Astrocyte (in vitro differentiated cells and primary cell): ENCODE results near the gene MALAT1. TPM values are rescaled to one million over a fixed set of nuclear protein-coding genes. Genes with fewer than 3 reads are reported as not detected.
A peak's percentile ranks its signal among the peaks of the same experiment; 100 is the strongest.

Experiments
- DNase-seq: peaks from one replicate; pipeline ENCODE4 v3.0.0-alpha.2; 2010; ENCODE audit warnings: low read depth
- FAIRE-seq: peaks from 2 replicates; lab custom pipeline; 2011; peaks lifted over from hg19 to GRCh38; lab: Jason Lieb, UNC
- H2AFZ ChIP-seq: 2 replicates; pipeline ENCODE4 v1.6.0; 2012; ENCODE audit warnings: low read depth, low read length, inconsistent platforms
- H3K27ac ChIP-seq: 2 replicates; pipeline ENCODE4 v1.5.1; 2011; ENCODE audit warnings: low read depth, low read length, inconsistent platforms
- H3K27me3 ChIP-seq: 2 replicates; pipeline ENCODE4 v1.6.0; 2011; ENCODE audit warnings: low read length, inconsistent platforms; ENCODE audit not compliant: insufficient read depth
- H3K36me3 ChIP-seq: 2 replicates; pipeline ENCODE4 v1.5.1; 2011; ENCODE audit warnings: low read length, inconsistent platforms; ENCODE audit not compliant: insufficient read depth
- H3K4me1 ChIP-seq: 2 replicates; pipeline ENCODE4 v1.5.1; 2011; ENCODE audit warnings: low read length, inconsistent platforms; ENCODE audit not compliant: insufficient read depth
- H3K4me2 ChIP-seq: 2 replicates; pipeline ENCODE4 v1.6.0; 2012; ENCODE audit warnings: low read length, inconsistent platforms
- H3K4me3 ChIP-seq: 2 replicates; pipeline ENCODE4 v1.5.1; 2011; ENCODE audit warnings: low read depth, mild to moderate bottlenecking, low read length, inconsistent platforms; ENCODE audit not compliant: insufficient read depth
- H3K79me2 ChIP-seq: 2 replicates; pipeline ENCODE4 v1.6.0; 2012; ENCODE audit warnings: mild to moderate bottlenecking, low read length, inconsistent platforms; ENCODE audit not compliant: insufficient read depth
- H3K9ac ChIP-seq: 2 replicates; pipeline ENCODE4 v1.6.0; 2012; ENCODE audit warnings: mild to moderate bottlenecking, low read length, inconsistent platforms
- H3K9me3 ChIP-seq: 2 replicates; pipeline ENCODE4 v1.5.1; 2012; ENCODE audit warnings: low read depth, mild to moderate bottlenecking, low read length, inconsistent platforms; ENCODE audit not compliant: insufficient read depth
- H4K20me1 ChIP-seq: 2 replicates; pipeline ENCODE4 v1.6.0; 2012; ENCODE audit warnings: low read length, inconsistent platforms; ENCODE audit not compliant: insufficient read depth
- H3K27ac Mint-ChIP-seq: one replicate; pipeline ENCODE4 v1.8.0; 2021; ENCODE audit warnings: mild to moderate bottlenecking, mixed read lengths; ENCODE audit not compliant: unreplicated experiment
- H3K27me3 Mint-ChIP-seq: one replicate; pipeline ENCODE4 v1.8.0; 2021; ENCODE audit warnings: low read depth, mixed read lengths; ENCODE audit not compliant: unreplicated experiment
- H3K36me3 Mint-ChIP-seq: one replicate; pipeline ENCODE4 v1.8.0; 2021; ENCODE audit warnings: low read depth, mixed read lengths; ENCODE audit not compliant: unreplicated experiment
- H3K4me1 Mint-ChIP-seq: one replicate; pipeline ENCODE4 v1.8.0; 2021; ENCODE audit warnings: low read depth, mixed read lengths; ENCODE audit not compliant: unreplicated experiment
- H3K4me3 Mint-ChIP-seq: one replicate; pipeline ENCODE4 v1.8.0; 2021; ENCODE audit warnings: mild to moderate bottlenecking, moderate library complexity, mixed read lengths; ENCODE audit not compliant: unreplicated experiment
- H3K9me3 Mint-ChIP-seq: one replicate; pipeline ENCODE4 v1.8.0; 2021; ENCODE audit warnings: mild to moderate bottlenecking, mixed read lengths; ENCODE audit not compliant: unreplicated experiment
- EZH2 ChIP-seq: IDR thresholded peaks from 2 replicates; pipeline ENCODE4 v1.6.1; 2012; ENCODE audit warnings: mild to moderate bottlenecking, low read length, inconsistent platforms; ENCODE audit not compliant: insufficient read depth
- total RNA-seq: library from RNA; stranded (reverse); gene quantifications from 2 replicates; pipeline ENCODE4 v1.2.1, GENCODE V29; 2021
- TF ChIP-seq, protein P1 (sequence below): IDR thresholded peaks from 2 replicates; pipeline ENCODE4 v1.5.1; 2011; ENCODE audit warnings: low read depth, mild to moderate bottlenecking, inconsistent platforms, low read length, moderate library complexity; ENCODE audit not compliant: insufficient read depth

Gene MALAT1
- total RNA-seq, 1 donor from 2014 or later: 8,991 TPM

DNA sequence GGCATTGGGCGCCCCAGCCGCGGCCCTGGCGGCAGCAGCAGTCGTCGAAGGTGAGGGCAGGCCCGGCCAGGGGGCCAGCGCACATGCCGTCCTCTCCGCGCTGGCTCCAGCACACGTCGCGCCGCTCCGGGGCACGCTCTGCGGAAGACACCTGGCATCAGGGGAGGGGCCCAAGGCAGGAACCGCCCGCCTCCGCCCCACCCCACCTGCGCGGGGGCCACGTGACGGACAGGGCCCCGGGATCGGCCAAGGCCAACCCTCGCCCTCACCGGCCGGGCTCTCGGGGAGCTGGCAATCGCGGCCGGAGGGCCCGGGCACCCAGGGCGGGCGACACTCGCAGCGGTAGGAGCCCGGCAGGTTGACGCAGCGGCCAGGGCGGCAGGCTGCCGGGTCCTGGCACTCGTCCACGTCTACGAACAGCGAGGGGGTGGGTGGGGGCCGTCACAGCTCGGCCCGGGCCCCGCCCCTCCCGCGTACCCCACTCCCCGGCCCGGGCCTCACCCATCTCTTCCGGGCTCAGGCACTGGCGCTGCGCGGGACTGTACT lies 41.0 kb downstream of the MALAT1 start:
- no peak overlapping the region for H3K27ac ChIP-seq
- peak overlapping the region; percentile 45 for H3K4me3 ChIP-seq
- peak overlapping the region; percentile 32 for H2AFZ ChIP-seq
- peak overlapping the region; percentile 41 for H3K9ac ChIP-seq
- H3K9me3 ChIP-seq: no peaks in the 10 kb centered on the region
- no peak for DNase-seq
- H3K79me2 ChIP-seq: no peaks in the 10 kb centered on the region
- peaks cover 16% of the 10 kb centered on the region for H3K36me3 ChIP-seq
- H3K4me3 Mint-ChIP-seq: peak overlapping the region; percentile 71
- peaks cover 8% of the 10 kb centered on the region for H3K36me3 Mint-ChIP-seq
- no peak for TF ChIP-seq EZH2
- H3K27ac Mint-ChIP-seq: no peak overlapping the region
- peaks cover 8% of the 10 kb centered on the region for H3K4me1 ChIP-seq
- H3K27me3 ChIP-seq: no peaks in the 10 kb centered on the region
- H4K20me1 ChIP-seq: peaks cover 76% of the 10 kb centered on the region
- FAIRE-seq: no peak
- H3K4me1 Mint-ChIP-seq: peaks cover 4% of the 10 kb centered on the region
- H3K4me2 ChIP-seq: peak overlapping the region; percentile 91
- peaks cover 13% of the 10 kb centered on the region for H3K27me3 Mint-ChIP-seq
- no peaks in the 10 kb centered on the region for H3K9me3 Mint-ChIP-seq

DNA sequence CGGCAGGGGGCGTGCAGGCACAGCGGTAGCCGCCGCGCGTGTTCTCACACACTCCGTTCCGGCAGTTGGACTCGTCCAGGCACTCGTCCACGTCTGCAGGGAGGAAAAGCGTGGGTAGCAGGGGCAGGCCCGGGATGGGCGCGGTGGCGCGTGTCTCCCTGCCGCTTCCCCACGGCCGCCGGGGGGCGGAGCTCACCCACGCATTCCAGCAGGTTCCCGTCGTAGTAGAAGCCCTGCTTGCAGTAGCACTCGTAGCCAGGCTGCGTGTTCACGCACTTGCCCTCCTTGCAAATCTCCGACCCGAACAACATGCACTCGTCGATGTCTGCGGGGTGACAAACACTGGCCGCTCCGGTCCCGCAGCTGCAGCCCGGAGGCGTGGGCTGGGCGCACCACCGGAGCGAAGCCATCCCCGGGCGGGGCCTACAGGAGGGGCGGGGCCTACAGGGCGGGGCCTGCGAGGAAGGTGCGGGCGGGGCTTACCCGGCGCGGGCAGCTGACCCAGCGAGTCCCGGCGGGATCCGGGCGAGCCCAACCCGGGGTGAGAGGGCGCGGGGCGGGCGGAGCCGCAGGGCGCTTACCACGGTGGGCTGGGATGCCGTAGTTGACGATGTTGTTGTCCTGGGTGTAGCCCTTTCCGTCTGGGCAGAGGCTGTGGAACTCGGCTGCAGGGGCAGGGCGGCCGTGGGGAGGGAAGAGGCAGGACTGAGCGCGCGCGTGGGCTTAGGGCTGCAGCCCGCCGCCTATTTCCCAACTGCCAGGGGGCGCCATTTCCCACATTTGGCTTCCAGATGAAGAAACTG lies 41.6 kb downstream of the MALAT1 start:
- Histone ChIP-seq H2AFZ (peak overlapping the region; percentile 58), H4K20me1 (peaks cover 76% of the 10 kb centered on the region), H3K36me3 (peaks cover 19% of the 10 kb centered on the region), H3K4me2 (peak overlapping the region; percentile 91), H3K79me2 (no peaks in the 10 kb centered on the region), H3K27me3 (no peaks in the 10 kb centered on the region), H3K4me3 (peak overlapping the region; percentile 45), H3K9ac (peak overlapping the region; percentile 49), H3K4me1 (peaks cover 8% of the 10 kb centered on the region), H3K27ac (no peak overlapping the region), H3K9me3 (no peaks in the 10 kb centered on the region)
- H3K4me1 Mint-ChIP-seq: peaks cover 4% of the 10 kb centered on the region
- no peak for TF ChIP-seq EZH2
- TF ChIP-seq, protein P1, sequence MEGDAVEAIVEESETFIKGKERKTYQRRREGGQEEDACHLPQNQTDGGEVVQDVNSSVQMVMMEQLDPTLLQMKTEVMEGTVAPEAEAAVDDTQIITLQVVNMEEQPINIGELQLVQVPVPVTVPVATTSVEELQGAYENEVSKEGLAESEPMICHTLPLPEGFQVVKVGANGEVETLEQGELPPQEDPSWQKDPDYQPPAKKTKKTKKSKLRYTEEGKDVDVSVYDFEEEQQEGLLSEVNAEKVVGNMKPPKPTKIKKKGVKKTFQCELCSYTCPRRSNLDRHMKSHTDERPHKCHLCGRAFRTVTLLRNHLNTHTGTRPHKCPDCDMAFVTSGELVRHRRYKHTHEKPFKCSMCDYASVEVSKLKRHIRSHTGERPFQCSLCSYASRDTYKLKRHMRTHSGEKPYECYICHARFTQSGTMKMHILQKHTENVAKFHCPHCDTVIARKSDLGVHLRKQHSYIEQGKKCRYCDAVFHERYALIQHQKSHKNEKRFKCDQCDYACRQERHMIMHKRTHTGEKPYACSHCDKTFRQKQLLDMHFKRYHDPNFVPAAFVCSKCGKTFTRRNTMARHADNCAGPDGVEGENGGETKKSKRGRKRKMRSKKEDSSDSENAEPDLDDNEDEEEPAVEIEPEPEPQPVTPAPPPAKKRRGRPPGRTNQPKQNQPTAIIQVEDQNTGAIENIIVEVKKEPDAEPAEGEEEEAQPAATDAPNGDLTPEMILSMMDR: peak; percentile 60
- H3K36me3 Mint-ChIP-seq: peaks cover 13% of the 10 kb centered on the region
- peaks cover 3% of the 10 kb centered on the region for H3K9me3 Mint-ChIP-seq
- FAIRE-seq (no peak), DNase-seq (peak; percentile 73)
- H3K4me3 Mint-ChIP-seq: peak overlapping the region; percentile 79
- H3K27me3 Mint-ChIP-seq: peaks cover 20% of the 10 kb centered on the region
- no peak overlapping the region for H3K27ac Mint-ChIP-seq

DNA sequence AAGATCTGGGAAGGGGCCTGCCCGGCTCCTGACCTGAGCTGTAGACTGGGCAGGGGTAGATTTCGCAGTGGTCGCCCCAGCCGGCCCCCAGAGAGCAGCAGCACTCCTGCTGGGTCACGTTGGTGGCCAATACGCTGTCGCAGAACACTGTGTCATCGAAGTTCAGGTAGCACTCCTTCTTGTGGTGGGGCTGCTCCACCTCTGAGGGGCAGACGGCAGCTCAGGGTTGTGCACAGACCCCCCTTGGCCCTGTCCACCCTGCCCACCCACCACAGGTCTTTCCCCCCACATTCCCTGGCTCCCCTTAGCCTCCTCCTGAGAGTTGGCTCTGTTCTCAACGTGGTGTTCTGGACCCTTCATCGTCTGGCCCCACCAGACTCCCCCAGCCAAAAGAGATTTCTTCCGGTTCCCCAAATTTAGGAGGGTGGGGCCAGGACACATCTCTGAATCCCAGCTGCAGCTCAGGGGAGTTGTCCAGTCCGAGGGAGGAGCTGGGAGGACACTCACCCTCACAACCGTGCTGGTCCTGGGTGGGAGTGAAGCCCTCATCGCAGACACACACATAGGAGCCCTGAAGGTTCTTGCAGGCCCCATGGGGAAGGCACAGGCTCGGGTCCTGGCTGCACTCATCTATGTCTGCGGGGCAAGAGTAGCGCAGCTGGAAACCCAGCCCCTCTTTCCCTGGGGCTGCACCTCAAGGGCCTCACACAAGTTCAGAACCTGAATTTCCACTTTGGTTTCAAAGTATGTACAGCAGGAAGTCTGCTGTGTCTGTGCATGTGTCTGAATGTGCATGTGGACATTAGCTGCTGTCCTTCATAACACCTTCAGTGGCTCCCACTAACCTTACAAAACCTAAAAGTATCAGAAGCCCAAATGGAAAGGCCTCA lies 42.5 kb downstream of the MALAT1 start:
- no peak for FAIRE-seq
- H3K36me3 ChIP-seq: peaks cover 11% of the 10 kb centered on the region
- TF ChIP-seq, protein P1: no peak
- no peak for TF ChIP-seq EZH2

More for the DNA sequence above, 42.5 kb downstream of the MALAT1 start:
- H4K20me1 ChIP-seq: peaks cover 76% of the 10 kb centered on the region
- H2AFZ ChIP-seq: no peak overlapping the region
- peak overlapping the region; percentile 49 for H3K9ac ChIP-seq
- peaks cover 15% of the 10 kb centered on the region for H3K36me3 Mint-ChIP-seq
- H3K4me1 Mint-ChIP-seq: peaks cover 4% of the 10 kb centered on the region
- peaks cover 25% of the 10 kb centered on the region for H3K27me3 Mint-ChIP-seq
- H3K27ac Mint-ChIP-seq: peak overlapping the region; percentile 47
- no peak for DNase-seq
- H3K27ac ChIP-seq: no peak overlapping the region
- no peaks in the 10 kb centered on the region for H3K9me3 ChIP-seq
- H3K79me2 ChIP-seq: no peaks in the 10 kb centered on the region
- H3K4me1 ChIP-seq: peaks cover 8% of the 10 kb centered on the region
- H3K27me3 ChIP-seq: no peaks in the 10 kb centered on the region
- peak overlapping the region; percentile 91 for H3K4me2 ChIP-seq
- H3K4me3 Mint-ChIP-seq: peak overlapping the region; percentile 79
- H3K9me3 Mint-ChIP-seq: peaks cover 4% of the 10 kb centered on the region
- H3K4me3 ChIP-seq: no peak overlapping the region
